Body of pancreas (tissue), 4 donors: Measurements from ENCODE around the gene NAMPT.

Source experiments
- CTCF ChIP-seq, 7 experiments: fragments of 450-650 bp in 4 of 7; fragments of 200-600 bp in 3 of 7; sonication (generic) in 3 of 7; IDR thresholded peaks; one replicate each; pipeline ENCODE4 v1.5.1; 2016 to 2019; ENCODE audit warnings: antibody characterized with exemption in 7 of 7
- POLR2A ChIP-seq, 3 donors: fragments of 450-650 bp; IDR thresholded peaks; one replicate each; pipeline ENCODE4 v1.6.1; 2016; ENCODE audit warnings: antibody characterized with exemption in 3 of 3, mild to moderate bottlenecking in 2 of 3

- TF ChIP-seq POLR2A (IDR thresholded peaks at IDR 0.05): peak; percentile 50 to 88 (median 78)
- no peak for TF ChIP-seq CTCF (IDR thresholded peaks at IDR 0.05)
Measured at GRCh38 chr7:106284714-106285050, at the start of gene NAMPT.
